K562 (cell line): ENCODE results near the gene HSPA13. TPM values are rescaled to one million over a fixed set of nuclear protein-coding genes. Genes with fewer than 3 reads are reported as not detected.

Source experiments
- ATAC-seq: fragments of 200-7000 bp; cut with Tn5 transposase; 3 replicates; pipeline ENCODE4 v1.9.1; 2020; ENCODE audit warnings: moderate library complexity
- BruUV-seq: library from RNA; stranded (reverse); fragments of 400-500 nt; replicated peaks from 2 replicates; lab custom pipeline; 2021; lab: Mats Ljungman, UMichigan
- CTCF ChIA-PET: fragments of 300-600 bp; formaldehyde crosslinking; extraction: SDS; loops from one replicate; lab custom pipeline; 2021; ENCODE audit warnings: low intra/inter-chr PET ratio; lab: Yijun Ruan, JAX
- POLR2A ChIA-PET: fragments of 300-600, 350-650 bp; sonication (Branson Sonifier 250); formaldehyde crosslinking; extraction: SDS; loops from one replicate; lab custom pipeline; 2021; ENCODE audit warnings: antibody characterized with exemption, inconsistent platforms; lab: Yijun Ruan, JAX
- DNase-seq, 4 experiments: peaks; one replicate each; pipeline versions ENCODE4 v3.0.0 to v3.0.0-alpha.2; 2011 to 2018; ENCODE audit warnings: low spot score in 3 of 4, mixed read lengths in 3 of 4; ENCODE audit errors: extremely low read depth in 1 of 4
- FAIRE-seq: peaks from 2 replicates; lab custom pipeline; 2011; peaks lifted over from hg19 to GRCh38; lab: Jason Lieb, UNC
- H2AFZ ChIP-seq: 2 replicates; pipeline ENCODE4 v1.6.0; 2011; ENCODE audit warnings: low read depth, low read length, control low read depth, inconsistent platforms
- H3K27ac ChIP-seq: fragments of 200-600 bp; 3 replicates; pipeline ENCODE4 v1.8.0; 2011; ENCODE audit warnings: low read depth, mild to moderate bottlenecking, control low read depth, inconsistent platforms, low read length, moderate library complexity, mixed read lengths; ENCODE audit errors: extremely low read depth
- H3K27me3 ChIP-seq, 2 experiments: fragments of 300-600 bp in 1 of 2; 2 replicates in 1 of 2; 3 replicates in 1 of 2; pipeline versions ENCODE4 v1.6.0 to v1.8.0; 2011; ENCODE audit warnings: inconsistent platforms in 2 of 2, low read length in 2 of 2, mild to moderate bottlenecking in 1 of 2, mixed read lengths in 1 of 2, moderate library complexity in 1 of 2; ENCODE audit not compliant: control insufficient read depth in 2 of 2, insufficient read depth in 2 of 2
- H3K36me3 ChIP-seq: fragments of 300-600 bp; 3 replicates; pipeline ENCODE4 v1.8.0; 2011; ENCODE audit warnings: mild to moderate bottlenecking, low read length, inconsistent platforms; ENCODE audit not compliant: control insufficient read depth, insufficient read depth
- H3K4me1 ChIP-seq, 2 experiments: fragments of 200-600 bp in 1 of 2; replicated peaks in 1 of 2; 2 replicates in 1 of 2; 3 replicates in 1 of 2; pipeline versions ENCODE4 v1.5.1 to v1.8.0; 2011; ENCODE audit warnings: inconsistent platforms in 2 of 2, low read length in 2 of 2, mild to moderate bottlenecking in 1 of 2, mixed read lengths in 1 of 2, moderate library complexity in 1 of 2; ENCODE audit not compliant: control insufficient read depth in 2 of 2, insufficient read depth in 2 of 2
- H3K4me2 ChIP-seq: 2 replicates; pipeline ENCODE4 v1.6.1; 2011; ENCODE audit warnings: low read length, control low read depth, inconsistent platforms, mixed read lengths; ENCODE audit not compliant: insufficient read depth
- H3K4me3 ChIP-seq: fragments of 200-600 bp; sonication (generic), shearing (Covaris generic); 2 replicates; pipeline ENCODE4 v1.5.1; 2016; ENCODE audit warnings: control low read depth, inconsistent platforms
- H3K79me2 ChIP-seq: fragments of 200-600 bp; 3 replicates; pipeline ENCODE4 v1.8.0; 2011; ENCODE audit warnings: low read length, inconsistent platforms; ENCODE audit not compliant: control insufficient read depth, insufficient read depth
- H3K9ac ChIP-seq, 2 experiments: 2 replicates each; pipeline versions ENCODE4 v1.6.0 to v1.6.1; 2011; ENCODE audit warnings: low read depth in 2 of 2, low read length in 2 of 2, control low read depth in 1 of 2, inconsistent platforms in 1 of 2, mild to moderate bottlenecking in 1 of 2, mixed read lengths in 1 of 2; ENCODE audit not compliant: insufficient read depth in 1 of 2
- H3K9me1 ChIP-seq: one replicate; pipeline ENCODE4 v1.6.0; 2011; ENCODE audit warnings: inconsistent platforms, mild to moderate bottlenecking, low read length, moderate library complexity; ENCODE audit not compliant: control insufficient read depth, insufficient read depth
- H3K9me3 ChIP-seq: replicated peaks from 2 replicates; pipeline ENCODE4 v1.5.1; 2011; ENCODE audit warnings: low read depth, low read length, inconsistent platforms; ENCODE audit not compliant: control insufficient read depth, insufficient read depth
- H4K20me1 ChIP-seq: replicated peaks from 2 replicates; pipeline ENCODE4 v1.6.1; 2011; ENCODE audit warnings: low read length, inconsistent platforms, mixed read lengths; ENCODE audit not compliant: control insufficient read depth, insufficient read depth
- CREB3L1 ChIP-seq: fragments of 450-650 bp; IDR thresholded peaks from 2 replicates; pipeline ENCODE4 v1.6.1; 2014; ENCODE audit warnings: low read depth, mild to moderate bottlenecking, moderate library complexity, borderline replicate concordance
- HBP1 ChIP-seq: fragments of 450-650 bp; formaldehyde crosslinking; IDR thresholded peaks from 2 replicates; pipeline ENCODE4 v1.4.0; 2022; ENCODE audit warnings: missing genetic modification characterization
- NFIC ChIP-seq: fragments of 450-650 bp; IDR thresholded peaks from 2 replicates; pipeline ENCODE4 v1.6.1; 2017; ENCODE audit warnings: mild to moderate bottlenecking, inconsistent platforms
- WGBS: fragments of 100-300 bp; shearing (Covaris generic); methylation state at CpG from one replicate; pipeline ENCODE4 v1.1.6; 2016; ENCODE audit warnings: low coverage, mixed read lengths; ENCODE audit not compliant: insufficient coverage; ENCODE audit errors: missing lambda C conversion rate; 5-methylcytosine and 5-hydroxymethylcytosine counted together
- in situ Hi-C: fragments of 300-500 bp; cut with MboI; formaldehyde crosslinking; loops from 4 replicates; pipeline ENCODE4 v1.15.0; 2018; ENCODE audit warnings: inconsistent platforms, mixed read lengths
- intact Hi-C: fragments of 100-400 bp; cut with micrococcal nuclease; formaldehyde crosslinking; loops from 2 replicates; pipeline ENCODE4 v1.14.2; 2022
- polyA plus RNA-seq, 8 experiments: library from polyadenylated mRNA; depleted of rRNA in 4 of 8; stranded (reverse) in 5 of 8; unstranded in 3 of 8; fragments of >200 nt; fragmentation: Nextera tagmentation in 2 of 8; fragmentation: Illumina TruSeq in 1 of 8; extraction: Ambion mirVana in 2 of 8; extraction: Trizol in 1 of 8; gene quantifications; 2 replicates each; pipeline versions ENCODE4 v1.2.1 to v1.2.3, GENCODE V29; 2011 to 2014; ENCODE audit warnings: inconsistent platforms in 1 of 8, missing spikeins in 1 of 8
- total RNA-seq, 7 experiments: library from RNA; depleted of rRNA in 6 of 7; stranded (reverse); fragments of >200 nt in 6 of 7; fragmentation: Illumina TruSeq in 2 of 7; extraction: Trizol in 2 of 7; gene quantifications; 2 replicates each; pipeline versions ENCODE4 v1.2.1 to v1.2.3, GENCODE V29; 2011 to 2021; ENCODE audit warnings: low replicate concordance in 1 of 7

Gene HSPA13
- total and polyA plus RNA-seq, 9 of the 15 experiments (the other 6 are each of a cell fraction or from before 2014, with no cell fraction given) = 12.5 to 28.8 (median 23.9) TPM

GRCh38 chr21:14356746-14357145 lies 26.2 kb downstream of the HSPA13 start:
- intact Hi-C loops (no loop called here), in situ Hi-C loops (no loop called here)
- no peaks in the 10 kb centered on the region for H4K20me1 ChIP-seq
- H3K9me1 ChIP-seq = no peaks in the 10 kb centered on the region
- H3K9ac ChIP-seq = no peak overlapping the region
- H3K27ac ChIP-seq = no peak overlapping the region
- ATAC-seq = no peak
- no peak overlapping the region for H2AFZ ChIP-seq
- ChIA-PET CTCF (no interaction called here), POLR2A (interaction anchor here (0.7 kb wide), 1 partner anchor 43 kb away, joined by 3 read pairs; no protein-coding TSS in a partner anchor)
- peak; percentile 23 for FAIRE-seq
- H3K4me2 ChIP-seq = no peak overlapping the region
- no peaks in the 10 kb centered on the region for H3K36me3 ChIP-seq
- no peak for DNase-seq
- H3K4me1 ChIP-seq = no peaks in the 10 kb centered on the region
- no peaks in the 10 kb centered on the region; a peak in 2 of 5 replicates for H3K27me3 ChIP-seq
- 0% methylated on average over 4 of the region's 4 CpGs for WGBS
- no TSS peak for BruUV-seq
- H3K4me3 ChIP-seq = no peak overlapping the region
- H3K79me2 ChIP-seq = no peaks in the 10 kb centered on the region
- TF ChIP-seq NFIC (peak; percentile 41), HBP1 (no peak), CREB3L1 (no peak)
- H3K9me3 ChIP-seq = no peaks in the 10 kb centered on the region
